ENCODE measurements around the gene CDK9.

- no peak for TF ChIP-seq CTCF (optimal IDR thresholded peaks at IDR 0.05 in 1 of 3, IDR thresholded peaks at IDR 0.05 in 1 of 3, conservative IDR thresholded peaks at IDR 0.05 in 1 of 3; ENCODE audit: extremely low read depth in 1 of 3, insufficient read depth in 2 of 3, low read length in 3 of 3)
- TF ChIP-seq EZH2 (IDR thresholded peaks at IDR 0.05; ENCODE audit: low read length): no peak
These were observed 4.0 kb upstream of the CDK9 start for GRCh38 chr9:127781806-127782205.
